MCF 10A (cell line): ENCODE data around the gene HTRA3. TPM values are rescaled to one million over a fixed set of nuclear protein-coding genes. Genes with fewer than 3 reads are reported as not detected.

Experiments used
- BruUV-seq: library from RNA; stranded (reverse); fragments of 400-500 nt; replicated peaks from 2 replicates; lab custom pipeline; 2021; lab: Mats Ljungman, UMichigan
- CTCF ChIA-PET: fragments of 300-600 bp; sonication (Branson Sonifier 250); formaldehyde crosslinking; extraction: SDS; loops from one replicate; lab custom pipeline; 2021; ENCODE audit warnings: antibody characterized with exemption, inconsistent platforms; lab: Yijun Ruan, JAX
- POLR2A ChIA-PET: fragments of 300-600, 350-650 bp; sonication (Branson Sonifier 250); formaldehyde crosslinking; extraction: SDS; loops from one replicate; lab custom pipeline; 2020; ENCODE audit warnings: antibody characterized with exemption, inconsistent platforms; lab: Yijun Ruan, JAX
- DNase-seq: peaks from one replicate; pipeline ENCODE4 v3.0.0-alpha.2; 2018; ENCODE audit not compliant: unreplicated experiment
- H3K27ac Mint-ChIP-seq: one replicate; pipeline ENCODE4 v1.8.0; 2022; ENCODE audit warnings: mild to moderate bottlenecking, low read depth, mixed read lengths; ENCODE audit not compliant: unreplicated experiment
- H3K27me3 Mint-ChIP-seq: one replicate; pipeline ENCODE4 v1.8.0; 2022; ENCODE audit warnings: mixed read lengths; ENCODE audit not compliant: insufficient read depth, unreplicated experiment
- H3K36me3 Mint-ChIP-seq: one replicate; pipeline ENCODE4 v1.8.0; 2022; ENCODE audit warnings: mild to moderate bottlenecking, moderate library complexity, mixed read lengths; ENCODE audit not compliant: insufficient read depth, unreplicated experiment
- H3K4me1 Mint-ChIP-seq: one replicate; pipeline ENCODE4 v1.8.0; 2022; ENCODE audit warnings: mixed read lengths; ENCODE audit not compliant: insufficient read depth, unreplicated experiment
- H3K4me3 Mint-ChIP-seq: one replicate; pipeline ENCODE4 v1.8.0; 2022; ENCODE audit warnings: mild to moderate bottlenecking, moderate library complexity, mixed read lengths; ENCODE audit not compliant: unreplicated experiment
- H3K9me3 Mint-ChIP-seq: one replicate; pipeline ENCODE4 v1.8.0; 2022; ENCODE audit warnings: mixed read lengths; ENCODE audit not compliant: unreplicated experiment
- intact Hi-C: fragments of 100-400 bp; cut with micrococcal nuclease; formaldehyde crosslinking; loops from 2 replicates; pipeline ENCODE4 v1.14.1; 2022
- total RNA-seq: library from RNA; stranded (reverse); gene quantifications from 2 replicates; pipeline ENCODE4 v1.2.3, GENCODE V29; 2022
- TF ChIP-seq, protein P1 (sequence below): fragments of 200-600 bp; IDR thresholded peaks from one replicate; pipeline ENCODE4 v1.8.0; 2022; ENCODE audit warnings: antibody characterized with exemption, mild to moderate bottlenecking; ENCODE audit not compliant: unreplicated experiment

The HTRA3 gene
- total RNA-seq, 1 experiment from 2014 or later: not detected

DNA sequence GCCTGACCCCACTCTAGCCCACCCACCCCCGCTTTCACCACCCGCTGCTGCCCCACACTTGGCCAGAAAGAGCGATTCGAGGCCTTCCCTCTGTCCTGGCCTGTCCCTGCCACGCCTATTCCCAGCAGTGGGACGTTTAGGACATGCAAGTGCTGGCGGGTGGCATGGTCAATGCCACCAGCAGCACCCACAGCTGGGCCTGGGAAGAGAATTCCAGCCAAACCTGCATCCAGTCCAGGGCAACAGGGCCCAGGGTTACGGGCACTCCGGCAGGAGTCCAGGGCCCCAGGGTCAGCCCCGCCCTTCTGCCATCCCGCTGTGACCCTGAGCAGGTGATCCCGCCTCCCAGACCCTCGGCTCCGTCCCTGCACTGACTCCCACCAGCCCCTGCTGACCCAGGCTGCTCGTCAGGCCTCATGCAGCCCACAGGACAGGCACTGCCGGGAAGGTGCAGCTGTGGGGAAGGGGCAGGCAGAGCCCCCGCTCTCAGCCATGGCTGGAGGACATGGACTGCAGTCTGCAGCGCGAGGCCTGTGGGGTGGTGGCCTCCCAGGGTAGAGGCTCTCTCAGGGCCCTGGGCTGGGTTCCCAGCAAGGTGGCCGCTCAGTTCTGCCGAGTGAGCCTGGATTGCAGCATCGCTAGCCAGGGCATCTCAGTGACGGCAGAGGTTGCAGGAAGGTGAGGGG, 6.8 kb upstream of the HTRA3 start:
- Mint-ChIP-seq H3K27ac (no peak overlapping the region), H3K4me3 (no peak overlapping the region), H3K9me3 (no peaks in the 10 kb centered on the region), H3K27me3 (peaks cover 13% of the 10 kb centered on the region), H3K36me3 (no peaks in the 10 kb centered on the region), H3K4me1 (no peaks in the 10 kb centered on the region)
- ChIA-PET POLR2A (no interaction called here), CTCF (interaction anchor here (0.6 to 0.9 kb wide), 2 partner anchors 84 to 172 kb away, joined by 3 to 8 read pairs; no protein-coding TSS in a partner anchor)
- intact Hi-C loops: no loop called here
- DNase-seq: no peak
- no TSS peak for BruUV-seq
- TF ChIP-seq, protein P1, sequence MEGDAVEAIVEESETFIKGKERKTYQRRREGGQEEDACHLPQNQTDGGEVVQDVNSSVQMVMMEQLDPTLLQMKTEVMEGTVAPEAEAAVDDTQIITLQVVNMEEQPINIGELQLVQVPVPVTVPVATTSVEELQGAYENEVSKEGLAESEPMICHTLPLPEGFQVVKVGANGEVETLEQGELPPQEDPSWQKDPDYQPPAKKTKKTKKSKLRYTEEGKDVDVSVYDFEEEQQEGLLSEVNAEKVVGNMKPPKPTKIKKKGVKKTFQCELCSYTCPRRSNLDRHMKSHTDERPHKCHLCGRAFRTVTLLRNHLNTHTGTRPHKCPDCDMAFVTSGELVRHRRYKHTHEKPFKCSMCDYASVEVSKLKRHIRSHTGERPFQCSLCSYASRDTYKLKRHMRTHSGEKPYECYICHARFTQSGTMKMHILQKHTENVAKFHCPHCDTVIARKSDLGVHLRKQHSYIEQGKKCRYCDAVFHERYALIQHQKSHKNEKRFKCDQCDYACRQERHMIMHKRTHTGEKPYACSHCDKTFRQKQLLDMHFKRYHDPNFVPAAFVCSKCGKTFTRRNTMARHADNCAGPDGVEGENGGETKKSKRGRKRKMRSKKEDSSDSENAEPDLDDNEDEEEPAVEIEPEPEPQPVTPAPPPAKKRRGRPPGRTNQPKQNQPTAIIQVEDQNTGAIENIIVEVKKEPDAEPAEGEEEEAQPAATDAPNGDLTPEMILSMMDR: no peak

DNA sequence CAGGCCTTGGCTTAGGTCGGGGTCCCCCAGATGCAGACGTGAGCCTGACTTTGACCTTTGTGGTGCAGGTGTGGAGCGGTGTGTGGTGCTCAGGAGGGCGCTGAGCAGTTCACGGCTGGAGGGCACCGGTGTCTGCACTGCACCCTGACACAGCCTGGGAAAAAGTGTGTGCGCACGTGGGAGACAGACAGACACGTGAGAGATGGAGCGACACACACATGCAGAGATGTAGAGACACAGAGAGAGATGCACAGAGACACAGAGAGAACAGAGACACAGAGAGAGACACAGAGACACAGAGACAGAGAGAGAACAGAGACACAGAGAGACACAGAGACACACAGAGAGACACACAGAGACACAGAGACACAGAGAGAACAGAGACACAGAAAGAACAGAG, 6.2 kb upstream of the HTRA3 start:
- TF ChIP-seq, protein P1: no peak
- H3K4me1 Mint-ChIP-seq: no peaks in the 10 kb centered on the region
- no peak overlapping the region for H3K27ac Mint-ChIP-seq
- H3K9me3 Mint-ChIP-seq: no peaks in the 10 kb centered on the region
- CTCF ChIA-PET: no interaction called here
- POLR2A ChIA-PET: no interaction called here
- peaks cover 13% of the 10 kb centered on the region for H3K27me3 Mint-ChIP-seq
- intact Hi-C loops: no loop called here
- no peak for DNase-seq
- no peaks in the 10 kb centered on the region for H3K36me3 Mint-ChIP-seq
- no peak overlapping the region for H3K4me3 Mint-ChIP-seq
- BruUV-seq: no TSS peak

DNA sequence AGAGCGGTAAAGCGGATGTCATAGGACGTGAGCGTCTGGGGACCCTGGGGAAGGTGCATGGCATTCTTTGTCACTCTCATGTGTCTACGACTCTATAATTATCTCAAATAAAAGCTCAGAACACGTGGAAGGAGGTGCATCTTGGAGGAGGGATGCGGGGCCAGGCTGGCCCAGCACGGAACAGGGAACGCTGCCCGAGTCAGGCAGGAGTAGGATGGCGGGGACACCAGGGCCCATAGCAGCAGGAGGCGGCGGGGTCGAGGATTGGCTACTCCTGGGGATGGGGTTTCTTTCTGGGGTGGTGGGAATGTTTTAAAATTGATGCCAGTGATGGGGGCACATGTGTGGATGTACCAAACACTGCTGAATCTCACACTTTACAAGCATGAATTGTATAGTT, 5.4 kb upstream of the HTRA3 start:
- CTCF ChIA-PET: interaction anchor here (1.7 kb wide), 1 partner anchor 23 kb away, joined by 9 read pairs; no protein-coding TSS in a partner anchor
- H3K9me3 Mint-ChIP-seq: no peaks in the 10 kb centered on the region
- no peaks in the 10 kb centered on the region for H3K36me3 Mint-ChIP-seq
- no peaks in the 10 kb centered on the region for H3K4me1 Mint-ChIP-seq
- no peak for DNase-seq
- POLR2A ChIA-PET: no interaction called here
- no TSS peak for BruUV-seq
- H3K27me3 Mint-ChIP-seq: peaks cover 13% of the 10 kb centered on the region
- no peak overlapping the region for H3K27ac Mint-ChIP-seq
- TF ChIP-seq, protein P1: no peak
- no peak overlapping the region for H3K4me3 Mint-ChIP-seq
- intact Hi-C loops: no loop called here

DNA sequence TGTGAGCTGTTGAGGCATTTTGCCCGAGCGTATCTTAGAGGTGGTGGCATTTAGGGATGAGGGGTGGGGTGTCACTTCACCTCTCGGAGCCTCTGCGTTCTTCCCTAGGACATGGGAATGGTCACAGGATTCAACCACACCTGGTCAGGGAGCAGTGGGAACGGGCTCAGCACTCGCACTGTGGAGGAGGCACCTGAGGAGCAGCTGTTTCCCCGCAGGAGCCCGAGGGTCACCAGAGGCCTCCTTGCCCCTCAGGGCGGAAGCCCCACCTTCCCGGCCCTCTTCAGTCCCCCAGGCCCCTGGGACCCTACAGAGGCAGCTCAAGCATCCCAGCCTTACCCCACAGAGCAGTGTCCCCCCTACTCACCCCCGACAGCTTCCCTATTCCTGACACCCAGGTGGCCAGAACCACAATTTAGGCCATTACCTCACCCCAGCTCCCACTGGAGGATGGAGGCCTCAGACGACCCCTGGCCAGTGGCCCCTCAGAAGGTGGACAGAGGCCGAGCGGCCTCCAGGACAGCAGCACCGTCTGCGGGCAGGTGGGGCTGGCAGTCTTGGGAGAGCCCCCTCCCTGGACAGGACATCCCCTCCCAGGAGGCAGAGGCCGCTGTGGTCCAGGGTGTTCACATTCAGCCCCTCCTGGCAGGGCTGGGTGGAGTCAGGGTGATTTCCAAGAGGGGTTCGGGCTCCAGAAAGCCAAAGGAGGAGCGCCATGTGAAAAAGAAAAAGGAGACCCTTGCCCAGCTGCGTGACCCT, 4.2 kb upstream of the HTRA3 start:
- no TSS peak for BruUV-seq
- DNase-seq: no peak
- intact Hi-C loops: no loop called here
- TF ChIP-seq, protein P1: no peak
- H3K36me3 Mint-ChIP-seq: no peaks in the 10 kb centered on the region
- H3K4me1 Mint-ChIP-seq: no peaks in the 10 kb centered on the region
- H3K9me3 Mint-ChIP-seq: no peaks in the 10 kb centered on the region
- H3K4me3 Mint-ChIP-seq: no peak overlapping the region
- ChIA-PET POLR2A (no interaction called here), CTCF (interaction anchor here (1.0 to 4.0 kb wide), 6 partner anchors 7 to 155 kb away, joined by 3 to 29 read pairs (median 6); no protein-coding TSS in a partner anchor)
- H3K27ac Mint-ChIP-seq: no peak overlapping the region
- H3K27me3 Mint-ChIP-seq: peaks cover 16% of the 10 kb centered on the region
